Stimulated activated CD8-positive, alpha-beta memory T cell treated with anti-CD3 and anti-CD28 coated beads, Interleukin-12 subunit alpha, Interleukin-12 subunit beta, amount 100 ng/mL, for 24 hours (primary cell): Measurements from ENCODE around the gene DOCK2.

Experiments used
- DNase-seq: peaks from one replicate; pipeline ENCODE4 v3.0.0-alpha.2; 2020; ENCODE audit errors: extremely low read depth

DOCK2 gene

GRCh38 chr5:170126061-170126460 is 489.0 kb downstream of the DOCK2 start:
- DNase-seq = no peak

DNA sequence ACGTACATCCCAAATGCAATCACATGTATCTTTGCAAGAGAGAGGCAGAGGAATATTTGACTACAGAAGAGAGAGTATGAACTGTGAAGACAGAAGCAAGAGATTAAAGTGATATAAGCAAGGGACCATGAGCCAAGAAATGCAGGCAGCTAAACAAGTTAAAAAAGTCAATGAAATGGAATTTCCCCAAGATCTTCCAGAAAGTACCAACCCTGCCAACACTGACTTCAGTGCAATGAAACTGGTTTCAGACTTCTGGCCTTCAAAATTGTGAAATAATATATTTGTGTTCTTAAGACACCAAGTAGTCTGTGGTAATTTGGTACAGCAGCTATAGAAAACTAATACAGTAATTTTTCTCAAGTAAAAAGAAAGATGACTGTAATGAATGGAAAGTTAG is 489.6 kb downstream of the DOCK2 start:
- no peak for DNase-seq

- DNase-seq = no peak
Measured at GRCh38 chr5:170131235-170131634, 494.2 kb downstream of the DOCK2 start.

DNA sequence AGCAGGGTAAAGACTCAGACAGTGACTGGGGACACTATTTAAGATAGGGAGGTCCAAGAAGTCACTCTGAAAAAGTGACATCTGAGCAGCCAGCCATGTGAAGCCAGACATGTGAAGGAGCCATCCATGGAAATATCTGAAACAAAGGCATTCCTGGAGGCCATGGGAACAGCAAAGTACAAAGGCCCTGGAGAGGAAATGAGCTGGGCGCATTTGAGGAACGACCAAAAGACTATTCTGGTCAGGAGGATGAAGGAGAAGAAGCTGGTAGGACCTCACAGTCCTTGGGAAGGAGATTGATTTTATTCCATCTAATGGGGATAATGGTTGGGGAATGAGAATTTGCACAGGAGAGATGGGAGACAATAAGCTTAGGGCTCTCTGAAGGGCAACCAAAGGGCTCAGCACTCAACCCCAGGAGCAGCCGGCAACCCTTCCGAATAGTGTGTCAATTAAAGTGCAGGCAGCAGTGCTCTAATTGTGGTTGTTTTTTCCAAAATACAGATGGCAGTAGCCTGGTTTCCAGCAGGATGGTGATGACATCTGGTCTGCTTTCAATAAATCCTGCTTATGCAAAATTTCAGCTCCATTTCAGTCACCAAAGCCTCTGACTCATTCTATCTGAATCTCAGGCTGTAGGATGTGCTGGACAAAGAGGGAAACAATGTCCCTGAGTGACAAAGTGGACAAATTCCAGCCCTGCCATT is 495.3 kb downstream of the DOCK2 start:
- no peak for DNase-seq
